Activated naive CD4-positive, alpha-beta T cell treated with anti-CD3 and anti-CD28 coated beads, Interleukin-2, amount 10 ng/mL, durations not matched to agents 7 days and 5 days (primary cell): ENCODE results near the gene TMEM223.
"Not testable (repeated sequence)": the region's sequence is repeated elsewhere in the genome, so short reads cannot be mapped to it uniquely, and the experiment has no call there.

Source experiments
- CTCF ChIA-PET: fragments of 350-600 bp; sonication (Branson Sonifier 250); formaldehyde crosslinking; loops from one replicate; lab custom pipeline; 2021; ENCODE audit warnings: antibody characterized with exemption; lab: Charles Lee
- DNase-seq: peaks from one replicate; pipeline ENCODE4 v3.0.0-alpha.2; 2020
- H3K27ac Mint-ChIP-seq: one replicate; pipeline ENCODE4 v1.8.0; 2021; ENCODE audit warnings: mild to moderate bottlenecking, moderate library complexity, mixed read lengths
- H3K27me3 Mint-ChIP-seq: one replicate; pipeline ENCODE4 v1.8.0; 2021; ENCODE audit warnings: mild to moderate bottlenecking, mixed read lengths
- H3K36me3 Mint-ChIP-seq: one replicate; pipeline ENCODE4 v1.8.0; 2021; ENCODE audit warnings: mixed read lengths
- H3K4me1 Mint-ChIP-seq: one replicate; pipeline ENCODE4 v1.8.0; 2021; ENCODE audit warnings: mixed read lengths
- H3K4me3 Mint-ChIP-seq: one replicate; pipeline ENCODE4 v1.8.0; 2021; ENCODE audit warnings: mild to moderate bottlenecking, moderate library complexity, mixed read lengths
- H3K9me3 Mint-ChIP-seq: one replicate; pipeline ENCODE4 v1.8.0; 2021; ENCODE audit warnings: mixed read lengths

Gene TMEM223

GRCh38 chr11:62753736-62754603, 37.8 kb downstream of the TMEM223 start, which contains the start of gene ZBTB3:
Gene ZBTB3, minus strand, starts transcription at chr11:62754160. Its CDS starts 496 bp downstream, at chr11:62753664.
- Mint-ChIP-seq H3K27me3 (peaks cover 8% of the 10 kb centered on the region), H3K9me3 (no peaks in the 10 kb centered on the region), H3K4me3 (peak within 1 kb of the TSS; percentile 87), H3K27ac (peak within 1 kb of the TSS; percentile 94), H3K36me3 (peaks cover 9% of the 10 kb centered on the region), H3K4me1 (peaks cover 35% of the 10 kb centered on the region)
- CTCF ChIA-PET = interaction anchor here (0.6 to 2.5 kb wide), 9 partner anchors 8 to 212 kb away, joined by 3 to 11 read pairs (median 4); partner anchors contain the start of gene POLR2G
- DNase-seq = peak; percentile 98

GRCh38 chr11:62752994-62753735, 38.6 kb downstream of the TMEM223 start:
- Mint-ChIP-seq H3K4me1 (peaks cover 38% of the 10 kb centered on the region), H3K36me3 (peaks cover 12% of the 10 kb centered on the region), H3K27ac (peak overlapping the region; percentile 94), H3K27me3 (peaks cover 4% of the 10 kb centered on the region), H3K9me3 (no peaks in the 10 kb centered on the region), H3K4me3 (peak overlapping the region; percentile 87)
- no peak for DNase-seq
- CTCF ChIA-PET = interaction anchor here (0.9 to 2.5 kb wide), 6 partner anchors 9 to 211 kb away, joined by 3 to 11 read pairs (median 4); partner anchors contain the start of gene POLR2G

- Mint-ChIP-seq H3K27ac (peak overlapping the region; percentile 63), H3K36me3 (peaks cover 12% of the 10 kb centered on the region), H3K9me3 (no peaks in the 10 kb centered on the region), H3K4me1 (peaks cover 38% of the 10 kb centered on the region), H3K27me3 (peaks cover 2% of the 10 kb centered on the region), H3K4me3 (peak overlapping the region; percentile 87)
- DNase-seq = no peak
- CTCF ChIA-PET = interaction anchor here (0.6 kb wide), 1 partner anchor 167 kb away, joined by 3 read pairs; no protein-coding TSS in a partner anchor
Observed at GRCh38 chr11:62752177-62752785, 39.5 kb downstream of the TMEM223 start.

- CTCF ChIA-PET, DNase-seq, H3K9me3 Mint-ChIP-seq, H3K27me3 Mint-ChIP-seq, H3K4me3 Mint-ChIP-seq, H3K27ac Mint-ChIP-seq: not testable (repeated sequence)
- Mint-ChIP-seq H3K4me1 (peaks cover 35% of the 10 kb centered on the region), H3K36me3 (peaks cover 12% of the 10 kb centered on the region)
Observed at GRCh38 chr11:62749931-62750330, 41.9 kb downstream of the TMEM223 start.

- no peak overlapping the region for H3K27ac Mint-ChIP-seq
- H3K4me3 Mint-ChIP-seq = no peak overlapping the region
- CTCF ChIA-PET = interaction anchor here (0.5 to 0.6 kb wide), 2 partner anchors 12 to 1452 kb away, joined by 3 read pairs; no protein-coding TSS in a partner anchor
- no peaks in the 10 kb centered on the region for H3K27me3 Mint-ChIP-seq
- H3K9me3 Mint-ChIP-seq = no peaks in the 10 kb centered on the region
- H3K4me1 Mint-ChIP-seq = peaks cover 21% of the 10 kb centered on the region
- peaks cover 10% of the 10 kb centered on the region for H3K36me3 Mint-ChIP-seq
- no peak for DNase-seq
Observed at GRCh38 chr11:62747475-62748160, 44.2 kb downstream of the TMEM223 start.
